HEK293 (cell line): ENCODE results near the gene SLC25A38.

Source experiments
- CTCF ChIA-PET: fragments of 350-600 bp; formaldehyde crosslinking; extraction: SDS; loops from one replicate; lab custom pipeline; 2021; ENCODE audit warnings: antibody characterized with exemption; lab: Yijun Ruan, JAX
- POLR2A ChIA-PET: fragments of 300-600 bp; formaldehyde crosslinking; extraction: SDS; loops from one replicate; lab custom pipeline; 2020; ENCODE audit warnings: antibody characterized with exemption, inconsistent platforms; lab: Yijun Ruan, JAX
- H3K27ac ChIP-seq: fragments of 200-500 bp; sonication (Bioruptor generic); 2 replicates; pipeline ENCODE4 v1.5.1; 2014; ENCODE audit warnings: low read depth, low read length, control low read depth, inconsistent platforms; ENCODE audit errors: extremely low read depth
- H3K36me3 ChIP-seq, 2 experiments: fragments of 200-500 bp in 1 of 2; sonication (Bioruptor generic) in 1 of 2; 1 replicate in 1 of 2; 2 replicates in 1 of 2; pipeline ENCODE4 v1.5.1; 2014 to 2017; ENCODE audit warnings: inconsistent platforms in 2 of 2, low read length in 2 of 2; ENCODE audit not compliant: control insufficient read depth in 2 of 2, insufficient read depth in 1 of 2
- H3K4me1 ChIP-seq: fragments of 200-500 bp; sonication (Bioruptor generic); 2 replicates; pipeline ENCODE4 v1.5.1; 2014; ENCODE audit warnings: mild to moderate bottlenecking, low read length, inconsistent platforms; ENCODE audit not compliant: control insufficient read depth, insufficient read depth
- H3K4me3 ChIP-seq: 2 replicates; pipeline ENCODE4 v1.5.1; 2011; ENCODE audit warnings: low read depth, mild to moderate bottlenecking, control low read depth, low read length, moderate library complexity
- H3K9me3 ChIP-seq: fragments of 200-500 bp; sonication (Bioruptor generic); 2 replicates; pipeline ENCODE4 v1.5.1; 2014; ENCODE audit warnings: low read depth, low read length, inconsistent platforms; ENCODE audit not compliant: control insufficient read depth, insufficient read depth
- HOXA7 ChIP-seq: sonication (generic); formaldehyde crosslinking; IDR thresholded peaks from 2 replicates; pipeline ENCODE4 v1.8.1; 2022; ENCODE audit warnings: missing genetic modification reagents, borderline replicate concordance
- MZF1 ChIP-seq: fragments of 450-650 bp; formaldehyde crosslinking; IDR thresholded peaks from 2 replicates; pipeline ENCODE4 v1.5.1; 2017; ENCODE audit warnings: missing biosample characterization, missing genetic modification characterization, borderline replicate concordance
- REST ChIP-seq: fragments of 450-650 bp; formaldehyde crosslinking; IDR thresholded peaks from 2 replicates; pipeline ENCODE4 v1.5.1; 2016; ENCODE audit warnings: missing biosample characterization, missing genetic modification characterization
- SCRT1 ChIP-seq: fragments of 450-650 bp; formaldehyde crosslinking; IDR thresholded peaks from 2 replicates; pipeline ENCODE4 v1.5.1; 2016; ENCODE audit warnings: missing biosample characterization, missing genetic modification characterization, borderline replicate concordance
- SCRT2 ChIP-seq: fragments of 450-650 bp; formaldehyde crosslinking; IDR thresholded peaks from 2 replicates; pipeline ENCODE4 v1.5.1; 2016; ENCODE audit warnings: missing biosample characterization, missing genetic modification characterization
- ZBTB17 ChIP-seq: fragments of 450-650 bp; formaldehyde crosslinking; IDR thresholded peaks from 2 replicates; pipeline ENCODE4 v1.5.1; 2016; ENCODE audit warnings: missing biosample characterization, missing genetic modification characterization
- ZBTB6 ChIP-seq: fragments of 450-650 bp; formaldehyde crosslinking; IDR thresholded peaks from 2 replicates; pipeline ENCODE4 v1.5.1; 2017; ENCODE audit warnings: missing biosample characterization, missing genetic modification characterization
- ZNF132 ChIP-seq: fragments of 450-650 bp; formaldehyde crosslinking; IDR thresholded peaks from 2 replicates; pipeline ENCODE4 v1.5.1; 2017; ENCODE audit warnings: missing biosample characterization, missing genetic modification characterization, borderline replicate concordance
- ZNF16 ChIP-seq: fragments of 450-650 bp; formaldehyde crosslinking; IDR thresholded peaks from 2 replicates; pipeline ENCODE4 v1.5.1; 2016; ENCODE audit warnings: low read depth, missing biosample characterization, missing genetic modification characterization
- ZNF175 ChIP-seq: fragments of 450-650 bp; formaldehyde crosslinking; IDR thresholded peaks from 2 replicates; pipeline ENCODE4 v1.5.1; 2016; ENCODE audit warnings: missing biosample characterization, missing genetic modification characterization
- ZNF354C ChIP-seq: fragments of 450-650 bp; formaldehyde crosslinking; IDR thresholded peaks from 2 replicates; pipeline ENCODE4 v1.5.1; 2016; ENCODE audit warnings: missing biosample characterization, missing genetic modification characterization, low read depth, borderline replicate concordance
- ZNF558 ChIP-seq: fragments of 450-650 bp; formaldehyde crosslinking; IDR thresholded peaks from 2 replicates; pipeline ENCODE4 v1.5.1; 2016; ENCODE audit warnings: missing biosample characterization, missing genetic modification characterization
- ZNF621 ChIP-seq: fragments of 450-650 bp; formaldehyde crosslinking; IDR thresholded peaks from 2 replicates; pipeline ENCODE4 v1.5.1; 2017; ENCODE audit warnings: missing biosample characterization, missing genetic modification characterization
- ZNF629 ChIP-seq: fragments of 450-650 bp; formaldehyde crosslinking; IDR thresholded peaks from 2 replicates; pipeline ENCODE4 v1.5.1; 2017; ENCODE audit warnings: missing biosample characterization, missing genetic modification characterization
- ZNF654 ChIP-seq: fragments of 450-650 bp; formaldehyde crosslinking; IDR thresholded peaks from 2 replicates; pipeline ENCODE4 v1.5.1; 2016; ENCODE audit warnings: low read depth, missing biosample characterization, missing genetic modification characterization
- ZNF768 ChIP-seq: fragments of 450-650 bp; formaldehyde crosslinking; IDR thresholded peaks from 2 replicates; pipeline ENCODE4 v1.5.1; 2018; ENCODE audit warnings: missing biosample characterization, mild to moderate bottlenecking, missing genetic modification characterization
- ZNF792 ChIP-seq: fragments of 450-650 bp; formaldehyde crosslinking; IDR thresholded peaks from 2 replicates; pipeline ENCODE4 v1.5.1; 2016; ENCODE audit warnings: missing biosample characterization, missing genetic modification characterization
- ZSCAN5A ChIP-seq: fragments of 450-650 bp; formaldehyde crosslinking; IDR thresholded peaks from 2 replicates; pipeline ENCODE4 v1.5.1; 2016; ENCODE audit warnings: missing biosample characterization, missing genetic modification characterization
- TF ChIP-seq, protein P1 (sequence below): fragments of 450-650 bp; formaldehyde crosslinking; IDR thresholded peaks from 2 replicates; pipeline ENCODE4 v1.5.1; 2016; ENCODE audit warnings: missing biosample characterization, missing genetic modification characterization
- TF ChIP-seq, protein P2 (sequence below): IDR thresholded peaks from 2 replicates; pipeline ENCODE4 v1.6.1; 2011; ENCODE audit warnings: mild to moderate bottlenecking, low read depth, low read length, borderline replicate concordance
- TF ChIP-seq, protein P3 (sequence below): fragments of 450-650 bp; formaldehyde crosslinking; IDR thresholded peaks from 2 replicates; pipeline ENCODE4 v1.5.1; 2016; ENCODE audit warnings: missing biosample characterization, missing genetic modification characterization

Gene SLC25A38

DNA sequence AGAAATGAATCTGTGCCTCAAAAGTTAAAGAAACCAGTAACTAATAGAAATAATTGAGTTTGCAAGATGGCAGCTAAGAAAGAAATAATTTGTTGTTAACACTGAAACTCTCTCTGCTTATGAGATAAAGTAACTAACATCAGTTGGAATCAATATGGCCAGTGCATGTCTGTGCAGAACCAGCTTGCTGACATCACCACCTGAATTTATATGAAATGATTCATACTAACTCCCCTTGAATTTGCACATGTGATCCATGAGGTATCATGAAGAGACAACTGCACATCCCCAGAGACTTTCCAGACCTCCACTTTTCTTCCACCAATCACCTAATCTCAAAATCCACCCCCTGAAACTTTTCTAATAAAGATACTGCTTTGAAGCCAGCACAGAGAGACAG lies 10.3 kb upstream of the SLC25A38 start:
- Histone ChIP-seq H3K36me3 (no peaks in the 10 kb centered on the region), H3K4me3 (no peak overlapping the region), H3K4me1 (no peaks in the 10 kb centered on the region), H3K27ac (no peak overlapping the region)
- ChIA-PET CTCF (interaction anchor here (0.7 kb wide), 2 partner anchors 114 to 1816 kb away, joined by 3 read pairs; no protein-coding TSS in a partner anchor), POLR2A (no interaction called here)
- no peak for TF ChIP-seq ZNF768 (tag by site-specific recombination)
- TF ChIP-seq ZSCAN5A (tag by site-specific recombination) = no peak
- no peak for TF ChIP-seq ZNF558
- no peak for TF ChIP-seq REST
- no peak for TF ChIP-seq HOXA7 (CRISPR knock-in tag)
- TF ChIP-seq ZNF175 = no peak
- TF ChIP-seq, all 188 proteins: peak for 0
- H3K9me3 ChIP-seq = no peaks in the 10 kb centered on the region

GRCh38 chr3:39376959-39377634 lies 6.1 kb upstream of the SLC25A38 start:
- H3K4me1 ChIP-seq = no peaks in the 10 kb centered on the region
- H3K4me3 ChIP-seq = no peak overlapping the region
- ChIA-PET POLR2A (interaction anchor here (1.2 kb wide), 1 partner anchor 85 kb away, joined by 3 read pairs; no protein-coding TSS in a partner anchor), CTCF (interaction anchor here (0.7 to 1.9 kb wide), 4 partner anchors 30 to 199 kb away, joined by 3 to 5 read pairs (median 3); no protein-coding TSS in a partner anchor)
- TF ChIP-seq ZNF132 (tag by site-specific recombination) (no peak), ZNF16 (tag by site-specific recombination) (no peak), ZBTB17 (tag by site-specific recombination) (no peak), MZF1 (tag by site-specific recombination) (no peak), ZNF354C (tag by site-specific recombination) (no peak)
- TF ChIP-seq, protein P1, sequence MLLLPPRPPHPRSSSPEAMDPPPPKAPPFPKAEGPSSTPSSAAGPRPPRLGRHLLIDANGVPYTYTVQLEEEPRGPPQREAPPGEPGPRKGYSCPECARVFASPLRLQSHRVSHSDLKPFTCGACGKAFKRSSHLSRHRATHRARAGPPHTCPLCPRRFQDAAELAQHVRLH = no peak
- H3K36me3 ChIP-seq = no peaks in the 10 kb centered on the region
- H3K9me3 ChIP-seq = no peaks in the 10 kb centered on the region
- H3K27ac ChIP-seq = no peak overlapping the region

GRCh38 chr3:39378088-39378487 lies 5.1 kb upstream of the SLC25A38 start:
- Histone ChIP-seq H3K4me3 (no peak overlapping the region), H3K36me3 (no peaks in the 10 kb centered on the region), H3K4me1 (no peaks in the 10 kb centered on the region), H3K9me3 (no peaks in the 10 kb centered on the region), H3K27ac (no peak overlapping the region)
- POLR2A ChIA-PET = interaction anchor here (1.2 kb wide), 1 partner anchor 86 kb away, joined by 3 read pairs; no protein-coding TSS in a partner anchor
- TF ChIP-seq ZNF654 (tag by site-specific recombination) (peak; percentile 59), ZNF629 (tag by site-specific recombination) (no peak), SCRT1 (tag by site-specific recombination) (peak; percentile 59; the same call in 1 of the 2 replicates), ZBTB6 (tag by site-specific recombination) (no peak), SCRT2 (peak; percentile 66), ZNF621 (no peak), ZNF792 (tag by site-specific recombination) (no peak)
- TF ChIP-seq, protein P2, sequence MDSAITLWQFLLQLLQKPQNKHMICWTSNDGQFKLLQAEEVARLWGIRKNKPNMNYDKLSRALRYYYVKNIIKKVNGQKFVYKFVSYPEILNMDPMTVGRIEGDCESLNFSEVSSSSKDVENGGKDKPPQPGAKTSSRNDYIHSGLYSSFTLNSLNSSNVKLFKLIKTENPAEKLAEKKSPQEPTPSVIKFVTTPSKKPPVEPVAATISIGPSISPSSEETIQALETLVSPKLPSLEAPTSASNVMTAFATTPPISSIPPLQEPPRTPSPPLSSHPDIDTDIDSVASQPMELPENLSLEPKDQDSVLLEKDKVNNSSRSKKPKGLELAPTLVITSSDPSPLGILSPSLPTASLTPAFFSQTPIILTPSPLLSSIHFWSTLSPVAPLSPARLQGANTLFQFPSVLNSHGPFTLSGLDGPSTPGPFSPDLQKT = no peak
- TF ChIP-seq, protein P3, sequence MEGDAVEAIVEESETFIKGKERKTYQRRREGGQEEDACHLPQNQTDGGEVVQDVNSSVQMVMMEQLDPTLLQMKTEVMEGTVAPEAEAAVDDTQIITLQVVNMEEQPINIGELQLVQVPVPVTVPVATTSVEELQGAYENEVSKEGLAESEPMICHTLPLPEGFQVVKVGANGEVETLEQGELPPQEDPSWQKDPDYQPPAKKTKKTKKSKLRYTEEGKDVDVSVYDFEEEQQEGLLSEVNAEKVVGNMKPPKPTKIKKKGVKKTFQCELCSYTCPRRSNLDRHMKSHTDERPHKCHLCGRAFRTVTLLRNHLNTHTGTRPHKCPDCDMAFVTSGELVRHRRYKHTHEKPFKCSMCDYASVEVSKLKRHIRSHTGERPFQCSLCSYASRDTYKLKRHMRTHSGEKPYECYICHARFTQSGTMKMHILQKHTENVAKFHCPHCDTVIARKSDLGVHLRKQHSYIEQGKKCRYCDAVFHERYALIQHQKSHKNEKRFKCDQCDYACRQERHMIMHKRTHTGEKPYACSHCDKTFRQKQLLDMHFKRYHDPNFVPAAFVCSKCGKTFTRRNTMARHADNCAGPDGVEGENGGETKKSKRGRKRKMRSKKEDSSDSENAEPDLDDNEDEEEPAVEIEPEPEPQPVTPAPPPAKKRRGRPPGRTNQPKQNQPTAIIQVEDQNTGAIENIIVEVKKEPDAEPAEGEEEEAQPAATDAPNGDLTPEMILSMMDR (tag by site-specific recombination) = peak; percentile 48; the same call in 1 of the 2 replicates
- CTCF ChIA-PET = interaction anchor here (0.6 to 2.0 kb wide), 15 partner anchors 9 to 395 kb away, joined by 3 to 7 read pairs (median 3); partner anchors contain the start of gene RPSA
